GM18505 (cell line): ENCODE data around the gene NEGR1.

Source experiments
- ATAC-seq: cut with Tn5 transposase; IDR thresholded peaks from one replicate; pipeline ENCODE4 v1.9.1; 2021; ENCODE audit not compliant: unreplicated experiment
- POLR2A ChIP-seq: IDR thresholded peaks from 4 replicates; pipeline ENCODE4 v1.6.1; 2011; ENCODE audit warnings: borderline replicate concordance; ENCODE audit not compliant: insufficient read depth, insufficient read length; ENCODE audit errors: extremely low read depth

NEGR1 gene

DNA sequence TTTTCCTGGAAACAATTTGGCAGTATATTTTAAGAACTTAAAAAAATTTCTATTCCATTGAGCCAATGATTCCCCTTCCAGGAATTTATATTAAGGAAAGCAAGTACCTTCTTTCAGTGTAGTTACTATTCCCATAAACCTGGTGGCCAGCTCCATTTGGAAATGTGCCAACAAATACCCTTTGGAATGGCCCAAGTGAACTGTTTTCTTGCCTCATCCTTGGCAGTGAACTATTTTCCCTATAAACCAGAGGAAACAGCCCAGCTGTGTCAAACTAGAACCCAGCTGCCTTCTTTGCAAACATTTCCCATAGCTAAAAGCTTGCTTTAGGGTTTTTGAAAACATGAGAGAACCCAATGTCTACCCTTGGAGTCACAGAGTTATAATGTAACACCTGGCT lies 496.9 kb downstream of the NEGR1 start:
- TF ChIP-seq POLR2A, result no peak
- no peak for ATAC-seq

GRCh38 chr1:71785000-71785399 lies 497.3 kb downstream of the NEGR1 start:
- no peak for ATAC-seq
- no peak for TF ChIP-seq POLR2A

- TF ChIP-seq POLR2A, result no peak
- ATAC-seq, result no peak
These were observed 498.1 kb downstream of the NEGR1 start for GRCh38 chr1:71784241-71784640.

- no peak for ATAC-seq
- TF ChIP-seq POLR2A, result no peak
These were observed 499.3 kb downstream of the NEGR1 start for GRCh38 chr1:71783071-71783470.

- no peak for ATAC-seq
- TF ChIP-seq POLR2A, result no peak
These were observed 500.9 kb downstream of the NEGR1 start for GRCh38 chr1:71781450-71781849.

DNA sequence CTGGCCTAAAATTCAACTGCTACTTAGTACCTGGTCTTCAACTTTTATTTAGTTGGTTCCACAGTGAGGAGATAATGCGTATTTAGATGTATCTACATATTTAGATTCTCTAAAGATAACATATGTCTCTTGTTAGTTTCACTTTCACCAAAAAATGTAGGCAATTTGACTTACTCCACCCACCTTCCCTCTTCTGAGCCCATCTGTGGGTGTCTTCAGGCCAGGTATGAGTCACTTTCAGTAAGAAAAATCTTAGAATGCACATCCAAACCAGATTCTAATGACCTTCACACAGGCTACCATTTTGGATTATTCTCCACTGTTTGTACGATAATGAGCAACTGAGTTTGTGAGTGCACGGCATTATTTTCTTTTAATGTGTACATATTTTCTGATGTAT lies 501.7 kb downstream of the NEGR1 start:
- TF ChIP-seq POLR2A, result no peak
- peak; percentile 81 for ATAC-seq

GRCh38 chr1:71778940-71779339 lies 503.4 kb downstream of the NEGR1 start:
- no peak for ATAC-seq
- TF ChIP-seq POLR2A, result no peak

GRCh38 chr1:71777094-71777493 lies 505.2 kb downstream of the NEGR1 start:
- no peak for TF ChIP-seq POLR2A
- no peak for ATAC-seq

DNA sequence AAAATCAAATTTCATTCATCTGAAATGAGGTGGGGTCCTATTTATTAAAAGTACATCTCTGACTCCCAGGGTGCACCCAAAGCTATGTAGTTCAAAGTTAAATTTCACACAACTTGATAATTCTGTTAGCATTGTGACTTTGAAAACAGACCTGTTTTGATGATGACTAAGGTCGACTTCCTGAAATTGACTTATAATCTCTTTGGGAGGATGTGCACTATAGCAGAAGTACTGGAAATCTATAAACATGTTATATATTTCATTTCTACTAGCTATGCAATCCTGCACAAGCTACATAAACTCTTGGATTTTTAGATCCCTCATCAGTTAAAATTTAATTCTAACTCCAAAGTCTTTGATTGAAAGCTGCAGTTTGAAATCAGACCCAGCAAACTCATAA lies 507.6 kb downstream of the NEGR1 start:
- ATAC-seq, result no peak
- TF ChIP-seq POLR2A, result no peak

- TF ChIP-seq POLR2A, result no peak
- no peak for ATAC-seq
These were observed 512.2 kb downstream of the NEGR1 start for GRCh38 chr1:71770121-71770520.

GRCh38 chr1:71766748-71767147 lies 515.6 kb downstream of the NEGR1 start:
- no peak for ATAC-seq
- TF ChIP-seq POLR2A, result no peak

DNA sequence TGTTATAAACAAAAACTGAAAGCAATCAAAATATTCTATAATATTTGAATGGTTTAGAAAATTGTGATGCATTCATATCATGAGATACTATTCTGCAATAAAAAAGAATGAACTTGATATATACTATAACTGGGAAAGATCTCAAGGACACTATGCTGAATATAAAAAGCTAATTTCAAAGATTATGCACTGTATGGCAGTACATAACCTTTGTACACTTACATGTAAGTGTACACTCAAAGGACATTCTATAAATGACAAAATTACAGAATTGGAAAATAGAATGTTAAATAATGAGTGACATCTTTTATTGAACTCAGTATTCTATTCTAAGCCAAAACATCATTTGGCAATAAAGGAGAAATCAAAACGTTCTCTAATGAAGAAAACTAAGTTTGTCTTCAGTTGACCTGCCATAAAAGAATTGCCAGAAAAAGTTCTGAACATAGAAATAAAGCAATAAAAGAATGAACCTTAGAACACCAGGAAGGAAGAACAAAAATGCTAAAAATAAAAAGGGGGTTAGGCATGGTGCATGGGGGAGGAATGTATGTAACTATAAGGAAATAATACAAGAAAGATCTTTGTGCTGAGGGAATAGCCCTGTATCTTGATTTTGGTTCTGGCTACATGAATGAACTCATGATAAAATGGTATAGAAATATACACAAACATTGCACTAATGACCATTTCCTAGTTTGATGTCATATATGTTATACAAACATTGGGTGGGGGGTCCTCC lies 519.7 kb downstream of the NEGR1 start:
- ATAC-seq, result no peak
- no peak for TF ChIP-seq POLR2A

- no peak for ATAC-seq
- no peak for TF ChIP-seq POLR2A
These were observed 526.9 kb downstream of the NEGR1 start for GRCh38 chr1:71755441-71755840.

- ATAC-seq, result no peak
These were observed 528.6 kb downstream of the NEGR1 start for GRCh38 chr1:71753746-71754145.

GRCh38 chr1:71745326-71745725 lies 537.0 kb downstream of the NEGR1 start:
- no peak for TF ChIP-seq POLR2A
- no peak for ATAC-seq

More at GRCh38 chr1:71753746-71754145, 528.6 kb downstream of the NEGR1 start:
- no peak for TF ChIP-seq POLR2A
